Psoas muscle (tissue), 8 donors: ENCODE results near the gene MTCL1. TPM values are rescaled to one million over a fixed set of nuclear protein-coding genes. Genes with fewer than 3 reads are reported as not detected.

Experiments
- ATAC-seq, 4 donors: fragments of 200-7000 bp; cut with Tn5 transposase; one replicate each; pipeline ENCODE4 v1.9.1; 2020; ENCODE audit warnings: moderate library complexity in 3 of 4, mild to moderate bottlenecking in 2 of 4
- DNase-seq, 2 donors: peaks; one replicate each; pipeline ENCODE4 v3.0.0-alpha.2; 2020
- H3K27ac ChIP-seq: fragments of 200-600 bp; one replicate; pipeline ENCODE4 v1.8.0; 2022
- H3K27me3 ChIP-seq, 3 donors: fragments of 200-600 bp in 1 of 3; one replicate each; pipeline versions ENCODE4 v1.6.1 to v1.8.0; 2013 to 2022; ENCODE audit warnings: low read length in 2 of 3, mild to moderate bottlenecking in 2 of 3, moderate library complexity in 1 of 3; ENCODE audit not compliant: insufficient read depth in 3 of 3
- H3K36me3 ChIP-seq, 2 donors: fragments of 200-600 bp in 1 of 2; one replicate each; pipeline versions ENCODE4 v1.6.1 to v1.8.0; 2013 to 2022; ENCODE audit warnings: low read depth in 1 of 2, mild to moderate bottlenecking in 1 of 2, moderate library complexity in 1 of 2; ENCODE audit not compliant: insufficient read depth in 1 of 2
- H3K4me1 ChIP-seq: fragments of 200-600 bp; one replicate; pipeline ENCODE4 v1.8.0; 2022
- H3K4me3 ChIP-seq: fragments of 200-600 bp; one replicate; pipeline ENCODE4 v1.8.0; 2022; ENCODE audit warnings: mild to moderate bottlenecking
- H3K9me3 ChIP-seq: fragments of 200-600 bp; one replicate; pipeline ENCODE4 v1.8.0; 2022
- CTCF ChIP-seq: fragments of 200-600 bp; IDR thresholded peaks from one replicate; pipeline ENCODE4 v1.8.0; 2022; ENCODE audit warnings: antibody characterized with exemption
- WGBS, 3 donors: extraction: QIAGEN DNeasy Blood & Tissue Kit; methylation state at CpG; one replicate each; pipeline versions ENCODE4 v1.1.6 to v1.1.7; 2013; 5-methylcytosine and 5-hydroxymethylcytosine counted together
- intact Hi-C, 2 donors: fragments of 100-400 bp; cut with DNase I; formaldehyde crosslinking; loops; one replicate each; pipeline versions ENCODE4 v1.11.0 to v1.14.2; 2022
- polyA plus RNA-seq, 3 donors: library from polyadenylated mRNA; stranded (reverse); fragments of 200-250 nt; gene quantifications; one replicate each; pipeline ENCODE4 v1.2.3, GENCODE V29; 2013
- total RNA-seq, 4 donors: library from RNA; stranded (reverse); fragmentation: NEBNext Ultra II Directional in 2 of 4; extraction: Animal tissue kit (Norgen Biotek cat#: 25700) in 2 of 4; gene quantifications; one replicate each; pipeline versions ENCODE4 v1.2.1 to v1.2.4, GENCODE V29; 2021 to 2023
- donor health status: healthy with polysubstance abuse.
- donor health status: DM: no; HTN: no; CAD: no; lungs with moderate emphysema.
- donor health status: Bipolar disorder and iron deficiency.
- donor health status: healthy.
- donor health status: DM: yes; HTN: yes; CAD: no.
- donor health status: DM: no; HTN: no; CAD: no.
- donor health status: DM: no; HTN: no; CAD: no.
- donor health status: DM: yes; HTN: yes; CAD: no.

Gene MTCL1
- total and polyA plus RNA-seq, 7 donors = 1.3 to 5.3 (median 3.0) TPM

- WGBS, 3 donors = 93 to 96% (median 95%) methylated on average over 22 of the region's 22 CpGs
- Histone ChIP-seq H3K27me3 (no peaks in the 10 kb centered on the region), H3K4me1 (no peaks in the 10 kb centered on the region), H3K4me3 (no peak overlapping the region), H3K9me3 (no peaks in the 10 kb centered on the region), H3K36me3 (no peaks in the 10 kb centered on the region), H3K27ac (no peak overlapping the region)
- ATAC-seq = no peak
- intact Hi-C loops = no loop called here
- TF ChIP-seq CTCF = no peak
- DNase-seq = no peak
Measured at GRCh38 chr18:8732442-8733360, 27.3 kb downstream of the MTCL1 start.

DNA sequence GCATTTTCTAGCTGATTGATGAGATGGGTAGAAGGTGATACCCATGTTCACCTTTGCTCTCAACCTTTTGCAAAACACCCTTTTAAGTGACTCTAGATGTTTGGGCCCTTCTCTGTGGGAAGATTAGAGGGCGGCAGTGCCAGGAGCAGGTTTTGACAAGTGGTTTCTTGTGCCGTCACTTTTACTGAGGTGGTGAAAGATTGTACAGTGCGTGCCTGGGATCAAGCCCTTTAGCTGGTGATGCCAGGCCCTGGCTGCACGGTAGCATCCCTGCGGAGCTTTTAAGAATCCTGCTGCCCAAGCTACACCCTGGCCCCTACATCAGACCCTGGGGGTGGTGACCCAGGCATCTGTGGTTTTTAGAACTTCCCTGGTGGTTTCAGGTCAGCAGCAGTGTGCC is 29.1 kb downstream of the MTCL1 start:
- DNase-seq (no peak), ATAC-seq (no peak)
- Histone ChIP-seq H3K36me3 (no peaks in the 10 kb centered on the region), H3K4me1 (no peaks in the 10 kb centered on the region), H3K27me3 (no peaks in the 10 kb centered on the region), H3K9me3 (no peaks in the 10 kb centered on the region), H3K27ac (no peak overlapping the region), H3K4me3 (no peak overlapping the region)
- intact Hi-C loops = no loop called here
- no peak for TF ChIP-seq CTCF
- WGBS, 3 donors = 88 to 96% (median 94%) methylated on average over 5 of the region's 5 CpGs

- no peaks in the 10 kb centered on the region for H3K27me3 ChIP-seq
- H3K4me1 ChIP-seq = no peaks in the 10 kb centered on the region
- no peak for ATAC-seq
- no peak for TF ChIP-seq CTCF
- intact Hi-C loops = no loop called here
- DNase-seq = no peak
- H3K4me3 ChIP-seq = no peak overlapping the region
- no peaks in the 10 kb centered on the region for H3K36me3 ChIP-seq
- H3K9me3 ChIP-seq = no peaks in the 10 kb centered on the region
- no peak overlapping the region for H3K27ac ChIP-seq
- WGBS, 3 donors = 70 to 82% (median 74%) methylated on average over 2 of the region's 2 CpGs
Measured at GRCh38 chr18:8735274-8735673, 29.9 kb downstream of the MTCL1 start.

- H3K4me3 ChIP-seq = no peak overlapping the region
- no peaks in the 10 kb centered on the region for H3K36me3 ChIP-seq
- H3K27me3 ChIP-seq = no peaks in the 10 kb centered on the region
- H3K4me1 ChIP-seq = peaks cover 6% of the 10 kb centered on the region
- intact Hi-C loops = loop anchor here in 1 of 2 donors (2.0 kb wide), 1 partner anchor 34 kb away; no protein-coding TSS in a partner anchor
- WGBS, 3 donors = 80 to 88% (median 80%) methylated on average over 1 of the region's 1 CpG
- H3K27ac ChIP-seq = no peak overlapping the region
- ATAC-seq (no peak), DNase-seq (no peak)
- no peaks in the 10 kb centered on the region for H3K9me3 ChIP-seq
- no peak for TF ChIP-seq CTCF
Measured at GRCh38 chr18:8741117-8741516, 35.8 kb downstream of the MTCL1 start.
